Mesodermal cell (in vitro differentiated cells): ENCODE measurements around the gene ODR4. TPM values are rescaled to one million over a fixed set of nuclear protein-coding genes. Genes with fewer than 3 reads are reported as not detected.
A peak's percentile ranks its signal among the peaks of the same experiment; 100 is the strongest.
"Not testable (repeated sequence)": the region's sequence is repeated elsewhere in the genome, so short reads cannot be mapped to it uniquely, and the experiment has no call there.

Source experiments
- H3K27ac ChIP-seq: 2 replicates; pipeline ENCODE4 v1.7.0; 2013; ENCODE audit warnings: mild to moderate bottlenecking, low read depth, low read length, moderate library complexity; ENCODE audit not compliant: severe bottlenecking
- H3K36me3 ChIP-seq: 2 replicates; pipeline ENCODE4 v1.7.1; 2013; ENCODE audit warnings: mild to moderate bottlenecking, low read length, moderate library complexity; ENCODE audit not compliant: control insufficient read depth, insufficient read depth
- H3K4me1 ChIP-seq: one replicate; pipeline ENCODE4 v1.7.1; 2013; ENCODE audit warnings: mild to moderate bottlenecking, low read length; ENCODE audit not compliant: insufficient read depth, control insufficient read depth, poor library complexity, severe bottlenecking
- H3K4me3 ChIP-seq: 2 replicates; pipeline ENCODE4 v1.7.0; 2013; ENCODE audit warnings: low read length, control low read depth, mild to moderate bottlenecking; ENCODE audit not compliant: insufficient read depth, poor library complexity, severe bottlenecking; ENCODE audit errors: extremely low read depth
- H3K9me3 ChIP-seq: 2 replicates; pipeline ENCODE4 v1.7.1; 2013; ENCODE audit warnings: mild to moderate bottlenecking, low read length, moderate library complexity; ENCODE audit not compliant: control insufficient read depth
- WGBS, 2 experiments: methylation state at CpG; one replicate each; pipeline ENCODE4 v1.1.5; 2013; ENCODE audit warnings: missing lambda C conversion rate in 2 of 2; ENCODE audit not compliant: insufficient coverage in 2 of 2; 5-methylcytosine and 5-hydroxymethylcytosine counted together
- polyA plus RNA-seq, 2 experiments: library from polyadenylated mRNA; stranded (reverse); fragments of 50-300 nt; gene quantifications; one replicate each; pipeline ENCODE4 v1.2.3, GENCODE V29; 2013

Gene ODR4
- 23.6 TPM for polyA plus RNA-seq (2013, experiment 1 of 2)
- 24.4 TPM for polyA plus RNA-seq (2013, experiment 2 of 2)

GRCh38 chr1:186375152-186375928 lies at the start of gene ODR4, which contains the start of gene TPR:
TSS of gene ODR4 (plus strand) at chr1:186375838. CDS start at chr1:186379786, 3,948 bp downstream.
TSS of gene TPR (minus strand) at chr1:186375253. CDS start at chr1:186375028, 225 bp downstream.
- WGBS, 2 experiments: 0% methylated on average over 37 to 59 of the region's 60 CpGs
- H3K36me3 ChIP-seq: peaks cover 36% of the 10 kb centered on the region
- no peaks in the 10 kb centered on the region for H3K9me3 ChIP-seq
- H3K27ac ChIP-seq: peak within 1 kb of the TSS; percentile 99
- no peaks in the 10 kb centered on the region for H3K4me1 ChIP-seq
- H3K4me3 ChIP-seq: peak within 1 kb of the TSS; percentile 89

GRCh38 chr1:186326009-186326408 lies 49.6 kb upstream of the ODR4 start:
- WGBS, 2 experiments: 100% methylated on average over 1 of the region's 1 CpG

GRCh38 chr1:186327331-186327730 lies 48.3 kb upstream of the ODR4 start:
- H3K9me3 ChIP-seq: no peaks in the 10 kb centered on the region
- no peaks in the 10 kb centered on the region for H3K4me1 ChIP-seq
- H3K4me3 ChIP-seq: no peak overlapping the region
- peaks cover 56% of the 10 kb centered on the region for H3K36me3 ChIP-seq
- no peak overlapping the region for H3K27ac ChIP-seq
- no CpG with 5 or more reads among the region's 1 CpG for WGBS, 2 experiments

More at GRCh38 chr1:186326009-186326408, 49.6 kb upstream of the ODR4 start:
- Histone ChIP-seq H3K4me1 (no peaks in the 10 kb centered on the region), H3K36me3 (peaks cover 57% of the 10 kb centered on the region), H3K9me3 (no peaks in the 10 kb centered on the region), H3K4me3 (no peak overlapping the region), H3K27ac (peak overlapping the region; percentile 2)

GRCh38 chr1:186330758-186331157 lies 44.9 kb upstream of the ODR4 start:
- Histone ChIP-seq H3K4me3 (no peak overlapping the region), H3K36me3 (peaks cover 65% of the 10 kb centered on the region), H3K9me3 (no peaks in the 10 kb centered on the region), H3K4me1 (no peaks in the 10 kb centered on the region), H3K27ac (no peak overlapping the region)
- WGBS, 2 experiments: 67% methylated on average over 1 of the region's 1 CpG; no CpG with 5 or more reads in 1 of the 2 experiments

GRCh38 chr1:186337554-186337953 lies 38.1 kb upstream of the ODR4 start:
- Histone ChIP-seq H3K27ac (no peak overlapping the region), H3K36me3 (peaks cover 71% of the 10 kb centered on the region), H3K9me3 (no peaks in the 10 kb centered on the region), H3K4me1 (no peaks in the 10 kb centered on the region), H3K4me3 (no peak overlapping the region)
- no CpG with 5 or more reads among the region's 2 CpGs for WGBS, 2 experiments

- WGBS, 2 experiments: 100% methylated on average over 3 of the region's 5 CpGs
- Histone ChIP-seq H3K4me1 (no peaks in the 10 kb centered on the region), H3K4me3 (no peak overlapping the region), H3K36me3 (peaks cover 68% of the 10 kb centered on the region), H3K27ac (no peak overlapping the region), H3K9me3 (no peaks in the 10 kb centered on the region)
Observed at GRCh38 chr1:186340772-186341171, 34.9 kb upstream of the ODR4 start.

GRCh38 chr1:186347837-186348691 lies 27.6 kb upstream of the ODR4 start:
- peak overlapping the region; percentile 64 for H3K27ac ChIP-seq
- peaks cover 83% of the 10 kb centered on the region for H3K36me3 ChIP-seq
- H3K4me3 ChIP-seq, H3K9me3 ChIP-seq, H3K4me1 ChIP-seq: not testable (repeated sequence)
- WGBS, 2 experiments: 90 to 100% methylated on average over 1 to 4 of the region's 8 CpGs

- Histone ChIP-seq H3K9me3 (no peaks in the 10 kb centered on the region), H3K36me3 (peaks cover 32% of the 10 kb centered on the region), H3K4me1 (no peaks in the 10 kb centered on the region), H3K27ac (peak overlapping the region; percentile 99), H3K4me3 (peak overlapping the region; percentile 89)
- WGBS, 2 experiments: 0 to 1% methylated on average over 25 to 32 of the region's 37 CpGs
Observed at GRCh38 chr1:186374303-186375151, 1.1 kb upstream of the ODR4 start.

- WGBS, 2 experiments: 0% methylated on average over 7 to 8 of the region's 12 CpGs
Observed at GRCh38 chr1:186375929-186376319, 286 bp downstream of the ODR4 start.

More at GRCh38 chr1:186375929-186376319, 286 bp downstream of the ODR4 start:
- H3K9me3 ChIP-seq: no peaks in the 10 kb centered on the region
- peak overlapping the region; percentile 99 for H3K27ac ChIP-seq
- H3K36me3 ChIP-seq: peaks cover 36% of the 10 kb centered on the region
- H3K4me3 ChIP-seq: peak overlapping the region; percentile 89
- no peaks in the 10 kb centered on the region for H3K4me1 ChIP-seq
